Loucy (cell line): ENCODE data around the gene SYCP2.

Source experiments
- H2AFZ ChIP-seq: fragments of 200-600 bp; sonication (generic); 2 replicates; pipeline ENCODE4 v1.6.0; 2016; ENCODE audit warnings: antibody characterized with exemption, mild to moderate bottlenecking, low read length, moderate library complexity
- H3F3A ChIP-seq: fragments of 200-600 bp; 2 replicates; pipeline ENCODE4 v1.6.0; 2016; ENCODE audit warnings: antibody characterized with exemption, low read depth, mild to moderate bottlenecking
- H3K27me3 ChIP-seq: fragments of 200-600 bp; sonication (generic); 2 replicates; pipeline ENCODE4 v1.6.1; 2014; ENCODE audit warnings: low read length, mild to moderate bottlenecking; ENCODE audit not compliant: insufficient read depth, poor library complexity, severe bottlenecking
- H3K36me3 ChIP-seq: fragments of 200-600 bp; sonication (generic); 2 replicates; pipeline ENCODE4 v1.6.1; 2016; ENCODE audit warnings: low read length; ENCODE audit not compliant: insufficient read depth
- H3K4me1 ChIP-seq: fragments of 200-600 bp; sonication (generic); 2 replicates; pipeline ENCODE4 v1.5.1; 2014; ENCODE audit warnings: low read length, mild to moderate bottlenecking; ENCODE audit not compliant: insufficient read depth, poor library complexity, severe bottlenecking
- H3K4me2 ChIP-seq: fragments of 200-600 bp; sonication (generic); 2 replicates; pipeline ENCODE4 v1.6.0; 2014; ENCODE audit warnings: antibody characterized with exemption, low read length, low read depth, mild to moderate bottlenecking; ENCODE audit not compliant: poor library complexity, severe bottlenecking
- H3K4me3 ChIP-seq: fragments of 200-600 bp; sonication (generic); 2 replicates; pipeline ENCODE4 v1.5.1; 2014; ENCODE audit warnings: low read length, mild to moderate bottlenecking, mixed read lengths; ENCODE audit not compliant: poor library complexity, severe bottlenecking
- H3K79me2 ChIP-seq: fragments of 200-600 bp; sonication (generic); 2 replicates; pipeline ENCODE4 v1.6.1; 2014; ENCODE audit warnings: low read length; ENCODE audit not compliant: insufficient read depth
- H3K9ac ChIP-seq: fragments of 200-600 bp; sonication (generic); 2 replicates; pipeline ENCODE4 v1.6.0; 2014; ENCODE audit warnings: mild to moderate bottlenecking, low read depth, low read length, moderate library complexity; ENCODE audit not compliant: poor library complexity, severe bottlenecking
- H3K9me2 ChIP-seq: fragments of 200-600 bp; sonication (generic); replicated peaks from 2 replicates; pipeline ENCODE4 v1.6.1; 2016; ENCODE audit warnings: low read depth, low read length, mixed read lengths
- H3K9me3 ChIP-seq: fragments of 200-600 bp; sonication (generic); 2 replicates; pipeline ENCODE4 v1.6.1; 2014; ENCODE audit warnings: mild to moderate bottlenecking, antibody characterized with exemption, low read length, low read depth; ENCODE audit not compliant: insufficient read depth
- H4K20me1 ChIP-seq: fragments of 200-600 bp; sonication (generic); 2 replicates; pipeline ENCODE4 v1.6.0; 2014; ENCODE audit warnings: antibody characterized with exemption, low read length, mild to moderate bottlenecking; ENCODE audit not compliant: insufficient read depth, poor library complexity, severe bottlenecking
- CTCF ChIP-seq: fragments of 200-600 bp; sonication (generic); conservative IDR thresholded peaks from 2 replicates; pipeline ENCODE4 v1.5.1; 2014; ENCODE audit warnings: mild to moderate bottlenecking, antibody characterized with exemption, low read length
- EZH2phosphoT487 ChIP-seq: fragments of 200-600 bp; IDR thresholded peaks from 2 replicates; pipeline ENCODE4 v1.6.1; 2018; ENCODE audit warnings: antibody characterized with exemption, mild to moderate bottlenecking, moderate library complexity, borderline replicate concordance

SYCP2 gene

DNA sequence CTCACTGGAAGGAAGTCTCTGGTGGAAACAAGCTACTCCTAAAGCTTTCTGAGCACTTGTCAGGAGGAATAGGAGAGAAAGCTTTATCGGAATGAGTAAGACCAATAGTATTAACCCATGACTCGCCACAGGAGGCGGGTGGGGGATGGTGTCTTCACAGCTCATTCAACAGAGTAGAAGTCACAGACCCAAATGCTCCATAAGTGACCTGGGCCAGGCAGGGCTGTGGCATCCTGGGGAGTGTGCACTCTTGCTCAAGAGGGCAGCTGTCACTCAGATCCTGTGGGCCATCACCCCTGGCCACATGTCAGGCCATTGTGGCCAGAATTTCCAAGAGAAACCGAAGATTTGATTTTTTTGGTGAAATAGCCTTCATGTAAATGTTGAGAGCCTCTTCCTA lies 116.0 kb downstream of the SYCP2 start:
- H3K9me2 ChIP-seq: no peaks in the 10 kb centered on the region

DNA sequence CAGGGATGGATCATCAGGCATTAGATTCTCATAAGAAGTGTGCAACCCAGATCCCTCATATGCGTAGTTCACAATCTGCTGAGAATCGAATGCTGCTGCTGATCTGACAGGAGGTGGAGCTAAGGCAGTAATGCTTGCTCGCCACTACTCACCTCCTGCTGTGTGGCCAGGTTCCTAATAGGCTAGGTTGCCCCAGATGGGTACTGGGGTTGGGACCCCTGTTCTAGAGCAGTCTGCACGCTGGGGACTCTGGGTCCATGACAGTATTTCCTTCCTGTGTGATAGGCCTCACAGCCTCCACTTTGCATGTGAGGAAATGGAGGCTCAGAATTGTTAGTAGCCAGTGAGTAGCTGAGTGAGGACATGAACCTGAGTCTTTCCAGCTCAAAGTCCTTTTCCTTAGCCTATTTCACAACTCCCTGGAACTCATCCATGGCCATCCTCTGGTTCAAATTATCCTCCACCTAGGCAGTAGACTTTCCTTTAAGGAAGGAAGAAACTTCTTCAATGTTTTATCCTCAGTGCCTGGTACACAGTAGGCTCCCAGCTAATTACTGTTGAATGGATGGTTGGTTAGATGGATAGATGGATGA lies 117.2 kb downstream of the SYCP2 start:
- no peaks in the 10 kb centered on the region for H3K27me3 ChIP-seq

More for the DNA sequence above, 116.0 kb downstream of the SYCP2 start:
- Histone ChIP-seq H3K27me3 (no peaks in the 10 kb centered on the region), H3K4me3 (no peak overlapping the region), H4K20me1 (no peaks in the 10 kb centered on the region), H3K4me1 (no peaks in the 10 kb centered on the region), H3K9ac (no peak overlapping the region), H3K9me3 (no peaks in the 10 kb centered on the region), H3F3A (no peaks in the 10 kb centered on the region), H2AFZ (no peak overlapping the region), H3K36me3 (peaks cover 16% of the 10 kb centered on the region; the same call in 1 of the 2 replicates), H3K4me2 (no peak overlapping the region), H3K79me2 (no peaks in the 10 kb centered on the region)
- TF ChIP-seq EZH2phosphoT487: no peak
- TF ChIP-seq CTCF: no peak

DNA sequence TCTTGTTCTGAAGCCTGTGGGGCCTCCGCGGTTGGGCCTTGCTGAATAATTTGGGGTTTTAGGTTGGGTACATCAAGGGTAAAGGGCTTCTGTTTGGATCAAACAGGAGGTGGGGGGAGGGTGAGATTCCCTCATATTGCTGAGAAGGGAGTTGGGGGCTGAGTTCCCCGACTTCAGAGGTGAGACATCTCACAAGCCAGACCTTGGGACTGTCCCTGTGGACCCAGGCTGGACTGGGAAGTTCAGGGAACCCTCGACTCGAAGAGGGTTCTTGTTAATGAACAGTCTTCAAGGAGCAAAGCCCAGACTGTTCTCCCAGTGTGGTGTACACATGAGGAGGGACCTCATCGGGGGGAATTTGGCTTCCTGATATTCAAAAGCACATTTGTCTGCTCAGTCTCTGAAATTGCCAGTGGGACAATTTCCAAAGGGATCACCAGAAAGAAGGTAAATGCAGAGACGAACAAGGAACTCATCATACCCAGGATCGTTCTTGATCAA lies 118.5 kb downstream of the SYCP2 start:
- Histone ChIP-seq H3K36me3 (peaks cover 21% of the 10 kb centered on the region; the same call in 1 of the 2 replicates), H3K9me3 (no peaks in the 10 kb centered on the region), H3K4me1 (no peaks in the 10 kb centered on the region), H4K20me1 (no peaks in the 10 kb centered on the region), H3K9ac (no peak overlapping the region), H3K4me3 (no peak overlapping the region), H3K79me2 (no peaks in the 10 kb centered on the region), H3K4me2 (no peak overlapping the region), H3K27me3 (no peaks in the 10 kb centered on the region), H2AFZ (no peak overlapping the region), H3K9me2 (no peaks in the 10 kb centered on the region), H3F3A (no peaks in the 10 kb centered on the region)
- TF ChIP-seq EZH2phosphoT487 (no peak), CTCF (no peak)

More for the DNA sequence above, 117.2 kb downstream of the SYCP2 start:
- Histone ChIP-seq H3K9me2 (no peaks in the 10 kb centered on the region), H3K4me1 (no peaks in the 10 kb centered on the region), H3K4me2 (no peak overlapping the region), H2AFZ (no peak overlapping the region), H3K79me2 (no peaks in the 10 kb centered on the region), H4K20me1 (no peaks in the 10 kb centered on the region), H3K9me3 (no peaks in the 10 kb centered on the region), H3K9ac (no peak overlapping the region), H3F3A (no peaks in the 10 kb centered on the region), H3K36me3 (peaks cover 14% of the 10 kb centered on the region; the same call in 1 of the 2 replicates), H3K4me3 (no peak overlapping the region)
- TF ChIP-seq CTCF (no peak), EZH2phosphoT487 (no peak)
